PC-9 (cell line): ENCODE measurements around the gene DGCR2. TPM values are rescaled to one million over a fixed set of nuclear protein-coding genes. Genes with fewer than 3 reads are reported as not detected.

Experiments used
- BruUV-seq: library from RNA; stranded (reverse); fragments of 400-500 nt; replicated peaks from 2 replicates; lab custom pipeline; 2021; lab: Mats Ljungman, UMichigan
- CTCF ChIA-PET: fragments of 300-600 bp; sonication (Branson Sonifier 250); formaldehyde crosslinking; loops from one replicate; lab custom pipeline; 2022; ENCODE audit warnings: antibody characterized with exemption; lab: Charles Lee
- POLR2A ChIA-PET: fragments of 300-600 bp; sonication (Branson Sonifier 250); formaldehyde crosslinking; loops from one replicate; lab custom pipeline; 2022; ENCODE audit warnings: antibody characterized with exemption; ENCODE audit not compliant: unreplicated experiment; lab: Charles Lee
- DNase-seq, 2 experiments: peaks; one replicate each; pipeline versions ENCODE4 v3.0.0 to v3.0.0-alpha.2; 2015 to 2022; ENCODE audit warnings: mixed read lengths in 1 of 2
- H2AFZ ChIP-seq: fragments of 200-600 bp; sonication (generic); 2 replicates; pipeline ENCODE4 v1.8.1; 2017; ENCODE audit warnings: antibody characterized with exemption
- H3F3A ChIP-seq: fragments of 200-600 bp; sonication (generic); 2 replicates; pipeline ENCODE4 v1.8.1; 2017; ENCODE audit warnings: antibody characterized with exemption, mild to moderate bottlenecking, low read depth; ENCODE audit not compliant: insufficient read depth
- H3K27ac ChIP-seq: fragments of 200-600 bp; sonication (generic); 2 replicates; pipeline ENCODE4 v1.6.1; 2016; ENCODE audit warnings: mixed run types
- H3K27me3 ChIP-seq: fragments of 200-600 bp; sonication (generic); 2 replicates; pipeline ENCODE4 v1.6.1; 2016; ENCODE audit warnings: low read depth, mixed run types; ENCODE audit not compliant: insufficient read depth
- H3K36me3 ChIP-seq: fragments of 200-600 bp; sonication (generic); 2 replicates; pipeline ENCODE4 v1.6.1; 2016; ENCODE audit warnings: low read depth, mixed run types
- H3K4me1 ChIP-seq: fragments of 200-600 bp; sonication (generic); replicated peaks from 2 replicates; pipeline ENCODE4 v1.6.1; 2016; ENCODE audit warnings: mixed run types; ENCODE audit not compliant: insufficient read depth
- H3K4me2 ChIP-seq: fragments of 200-600 bp; sonication (generic); 2 replicates; pipeline ENCODE4 v1.6.1; 2017; ENCODE audit warnings: mixed run types
- H3K4me3 ChIP-seq: fragments of 200-600 bp; sonication (generic); 2 replicates; pipeline ENCODE4 v1.6.1; 2016; ENCODE audit warnings: mixed run types
- H3K79me2 ChIP-seq: fragments of 200-600 bp; sonication (generic); 2 replicates; pipeline ENCODE4 v1.6.1; 2017; ENCODE audit warnings: low read depth, mixed run types
- H3K9me2 ChIP-seq: fragments of 200-600 bp; sonication (generic); 2 replicates; pipeline ENCODE4 v1.8.1; 2017; ENCODE audit warnings: mild to moderate bottlenecking; ENCODE audit not compliant: insufficient read depth
- H3K9me3 ChIP-seq: fragments of 200-600 bp; sonication (generic); 2 replicates; pipeline ENCODE4 v1.8.1; 2016; ENCODE audit warnings: low read depth; ENCODE audit not compliant: insufficient read depth
- H4K20me1 ChIP-seq: fragments of 200-600 bp; sonication (generic); 2 replicates; pipeline ENCODE4 v1.8.1; 2017; ENCODE audit not compliant: insufficient read depth
- CTCF ChIP-seq: fragments of 200-600 bp; sonication (generic); conservative IDR thresholded peaks from 2 replicates; pipeline ENCODE4 v1.6.1; 2017; ENCODE audit warnings: mixed run types, antibody characterized with exemption, mild to moderate bottlenecking, moderate library complexity
- EZH2 ChIP-seq: fragments of 200-600 bp; sonication (generic); IDR thresholded peaks from 2 replicates; pipeline ENCODE4 v1.8.0; 2017; ENCODE audit warnings: antibody characterized with exemption, low read depth
- intact Hi-C: fragments of 100-400 bp; cut with micrococcal nuclease; formaldehyde crosslinking; loops from one replicate; pipeline ENCODE4 v1.10.0; 2022; ENCODE audit not compliant: unreplicated experiment
- total RNA-seq: library from RNA; stranded (reverse); gene quantifications from 2 replicates; pipeline ENCODE4 v1.2.3, GENCODE V29; 2021

Gene DGCR2
- total RNA-seq, 1 experiment from 2014 or later: 37.6 TPM

- Histone ChIP-seq H3K27me3 (peaks cover 4% of the 10 kb centered on the region; the same call in 1 of the 2 replicates), H3K4me2 (no peak overlapping the region), H4K20me1 (no peaks in the 10 kb centered on the region), H3K79me2 (no peaks in the 10 kb centered on the region), H3K36me3 (no peaks in the 10 kb centered on the region), H3K27ac (no peak overlapping the region), H3K4me3 (no peak overlapping the region), H3K9me3 (no peaks in the 10 kb centered on the region), H3F3A (no peaks in the 10 kb centered on the region), H3K9me2 (no peaks in the 10 kb centered on the region), H2AFZ (no peak overlapping the region), H3K4me1 (no peaks in the 10 kb centered on the region)
- TF ChIP-seq EZH2: no peak
- TF ChIP-seq CTCF: no peak
- POLR2A ChIA-PET: no interaction called here
- no TSS peak for BruUV-seq
- CTCF ChIA-PET: no interaction called here
- intact Hi-C loops: no loop called here
- DNase-seq: no peak
Measured at GRCh38 chr22:18994056-18994455, 128.2 kb downstream of the DGCR2 start.

- no peak overlapping the region for H3K4me3 ChIP-seq
- H3K27me3 ChIP-seq: no peaks in the 10 kb centered on the region; the same call in 1 of the 2 replicates
- H2AFZ ChIP-seq: no peak overlapping the region
- no peaks in the 10 kb centered on the region for H3K4me1 ChIP-seq
- H3K27ac ChIP-seq: no peak overlapping the region
- H3F3A ChIP-seq: no peaks in the 10 kb centered on the region
- intact Hi-C loops: no loop called here
- TF ChIP-seq EZH2 (no peak), CTCF (no peak)
- no peaks in the 10 kb centered on the region for H3K9me3 ChIP-seq
- no peak overlapping the region for H3K4me2 ChIP-seq
- BruUV-seq: no TSS peak
- no peaks in the 10 kb centered on the region for H3K36me3 ChIP-seq
- H4K20me1 ChIP-seq: no peaks in the 10 kb centered on the region
- CTCF ChIA-PET: no interaction called here
- H3K9me2 ChIP-seq: no peaks in the 10 kb centered on the region
- DNase-seq: no peak
- POLR2A ChIA-PET: no interaction called here
- no peaks in the 10 kb centered on the region for H3K79me2 ChIP-seq
Measured at GRCh38 chr22:18992543-18993198, 129.5 kb downstream of the DGCR2 start.

- H2AFZ ChIP-seq: no peak overlapping the region
- POLR2A ChIA-PET: no interaction called here
- CTCF ChIA-PET: no interaction called here
- no peaks in the 10 kb centered on the region; the same call in 1 of the 2 replicates for H3K27me3 ChIP-seq
- no peak for DNase-seq
- H3K36me3 ChIP-seq: no peaks in the 10 kb centered on the region
- H3K4me1 ChIP-seq: no peaks in the 10 kb centered on the region
- no TSS peak for BruUV-seq
- H3K4me2 ChIP-seq: no peak overlapping the region
- no peaks in the 10 kb centered on the region for H3K9me3 ChIP-seq
- no peak overlapping the region for H3K4me3 ChIP-seq
- TF ChIP-seq CTCF (no peak), EZH2 (no peak)
- H3K9me2 ChIP-seq: no peaks in the 10 kb centered on the region
- H3F3A ChIP-seq: no peaks in the 10 kb centered on the region
- intact Hi-C loops: no loop called here
- no peaks in the 10 kb centered on the region for H4K20me1 ChIP-seq
- H3K79me2 ChIP-seq: no peaks in the 10 kb centered on the region
- H3K27ac ChIP-seq: no peak overlapping the region
Measured at GRCh38 chr22:18991821-18992442, 130.3 kb downstream of the DGCR2 start.
